H1 (cell line): ENCODE results near the gene GALNTL6. TPM values are rescaled to one million over a fixed set of nuclear protein-coding genes. Genes with fewer than 3 reads are reported as not detected.

Source experiments
- CTCF ChIA-PET: fragments of 300-600 bp; sonication (Branson Sonifier 250); formaldehyde crosslinking; loops from one replicate; lab custom pipeline; 2021; ENCODE audit not compliant: partially characterized antibody; lab: Charles Lee
- POLR2A ChIA-PET: fragments of 300-600 bp; sonication (Branson Sonifier 250); formaldehyde crosslinking; loops from one replicate; lab custom pipeline; 2021; ENCODE audit warnings: inconsistent platforms; ENCODE audit not compliant: partially characterized antibody; lab: Charles Lee
- DNase-seq, 2 experiments: peaks; one replicate each; pipeline versions ENCODE4 v3.0.0 to v3.0.0-alpha.2; 2010 to 2022; ENCODE audit warnings: low spot score in 2 of 2, low read depth in 1 of 2, mixed read lengths in 1 of 2
- FAIRE-seq: peaks from 2 replicates; lab custom pipeline; 2011; peaks lifted over from hg19 to GRCh38; lab: Jason Lieb, UNC
- H2AFZ ChIP-seq: 2 replicates; pipeline ENCODE4 v1.8.1; 2012; ENCODE audit warnings: low read length, inconsistent platforms
- H2AK5ac ChIP-seq: 2 replicates; pipeline ENCODE4 v1.6.1; 2013; ENCODE audit warnings: low read depth, low read length
- H2BK120ac ChIP-seq: replicated peaks from 2 replicates; pipeline ENCODE3; 2013; ENCODE audit warnings: low read depth, low read length, inconsistent platforms
- H2BK12ac ChIP-seq: 2 replicates; pipeline ENCODE4 v1.6.1; 2013; ENCODE audit warnings: low read depth, low read length
- H2BK15ac ChIP-seq: 2 replicates; pipeline ENCODE4 v1.6.1; 2013; ENCODE audit warnings: low read length
- H2BK20ac ChIP-seq: 2 replicates; pipeline ENCODE4 v1.6.1; 2013; ENCODE audit warnings: low read length
- H2BK5ac ChIP-seq: 2 replicates; pipeline ENCODE4 v1.6.1; 2013; ENCODE audit warnings: low read depth, low read length
- H3K14ac ChIP-seq: 2 replicates; pipeline ENCODE4 v1.6.1; 2013; ENCODE audit warnings: inconsistent platforms; ENCODE audit not compliant: insufficient read length
- H3K18ac ChIP-seq: 2 replicates; pipeline ENCODE4 v1.6.1; 2013; ENCODE audit warnings: low read length; ENCODE audit errors: extremely low read depth
- H3K23ac ChIP-seq: 2 replicates; pipeline ENCODE4 v1.6.1; 2013; ENCODE audit warnings: inconsistent platforms; ENCODE audit not compliant: insufficient read length
- H3K23me2 ChIP-seq: 2 replicates; pipeline ENCODE4 v1.6.1; 2013; ENCODE audit warnings: low read depth, low read length
- H3K27ac ChIP-seq: 2 replicates; pipeline ENCODE4 v1.6.1; 2011; ENCODE audit warnings: low read depth, low read length, inconsistent platforms
- H3K27me3 ChIP-seq, 4 experiments: replicated peaks in 1 of 4; 1 replicate in 1 of 4; 2 replicates in 3 of 4; pipeline versions ENCODE4 v1.6.1 to v1.8.1; 2011 to 2013; ENCODE audit warnings: low read length in 3 of 4, mild to moderate bottlenecking in 3 of 4, inconsistent platforms in 2 of 4, mixed read lengths in 2 of 4, moderate library complexity in 1 of 4; ENCODE audit not compliant: control insufficient read depth in 3 of 4, insufficient read depth in 3 of 4; ENCODE audit errors: extremely low read depth in 1 of 4
- H3K36me3 ChIP-seq, 4 experiments: 2 replicates each; pipeline versions ENCODE4 v1.6.1 to v1.8.1; 2011 to 2013; ENCODE audit warnings: mild to moderate bottlenecking in 4 of 4, low read length in 3 of 4, moderate library complexity in 2 of 4, control low read depth in 1 of 4, inconsistent platforms in 1 of 4; ENCODE audit not compliant: insufficient read depth in 4 of 4, control insufficient read depth in 2 of 4
- H3K4ac ChIP-seq: replicated peaks from 2 replicates; pipeline ENCODE3; 2013; ENCODE audit warnings: low read length, low read depth, mixed read lengths, inconsistent platforms; ENCODE audit not compliant: insufficient read length
- H3K4me1 ChIP-seq, 4 experiments: replicated peaks in 1 of 4; 1 replicate in 1 of 4; 2 replicates in 3 of 4; pipeline versions ENCODE4 v1.6.1 to v1.8.1; 2011 to 2013; ENCODE audit warnings: low read length in 3 of 4, inconsistent platforms in 2 of 4, mixed read lengths in 1 of 4; ENCODE audit not compliant: insufficient read depth in 4 of 4, control insufficient read depth in 3 of 4
- H3K4me2 ChIP-seq, 2 experiments: 2 replicates each; pipeline versions ENCODE4 v1.6.1 to v1.8.1; 2011 to 2013; ENCODE audit warnings: low read depth in 2 of 2, low read length in 2 of 2, control low read depth in 1 of 2, inconsistent platforms in 1 of 2, mild to moderate bottlenecking in 1 of 2; ENCODE audit not compliant: insufficient read depth in 1 of 2
- H3K4me3 ChIP-seq, 4 experiments: fragments of 200-600, 300-600 bp in 1 of 4; sonication (generic), shearing (Covaris generic), sonication (Bioruptor Twin) in 1 of 4; 2 replicates each; pipeline versions ENCODE4 v1.5.1 to v1.8.1; 2011 to 2016; ENCODE audit warnings: low read length in 4 of 4, low read depth in 3 of 4, control low read depth in 2 of 4, inconsistent platforms in 2 of 4, mild to moderate bottlenecking in 2 of 4, mixed read lengths in 1 of 4, moderate library complexity in 1 of 4; ENCODE audit not compliant: insufficient read depth in 2 of 4; ENCODE audit errors: extremely low read depth in 1 of 4
- H3K56ac ChIP-seq: replicated peaks from 2 replicates; pipeline ENCODE3; 2013; ENCODE audit warnings: low read depth, mild to moderate bottlenecking, mixed read lengths, low read length, inconsistent platforms; ENCODE audit not compliant: insufficient read length
- H3K79me1 ChIP-seq: 2 replicates; pipeline ENCODE4 v1.6.1; 2013; ENCODE audit warnings: low read depth, low read length, control low read depth
- H3K79me2 ChIP-seq, 2 experiments: 2 replicates each; pipeline versions ENCODE4 v1.6.1 to v1.8.1; 2012 to 2013; ENCODE audit warnings: low read length in 2 of 2, mild to moderate bottlenecking in 2 of 2, inconsistent platforms in 1 of 2; ENCODE audit not compliant: insufficient read depth in 2 of 2, control insufficient read depth in 1 of 2
- H3K9ac ChIP-seq, 4 experiments: replicated peaks in 1 of 4; 1 replicate in 1 of 4; 2 replicates in 3 of 4; pipeline versions ENCODE4 v1.6.1 to v1.8.1; 2011 to 2013; ENCODE audit warnings: low read depth in 3 of 4, low read length in 3 of 4, control low read depth in 2 of 4, mild to moderate bottlenecking in 2 of 4, moderate library complexity in 2 of 4, inconsistent platforms in 1 of 4; ENCODE audit errors: extremely low read depth in 1 of 4
- H3K9me3 ChIP-seq, 2 experiments: 2 replicates each; pipeline versions ENCODE4 v1.6.1 to v1.8.1; 2012 to 2013; ENCODE audit warnings: mild to moderate bottlenecking in 2 of 2, moderate library complexity in 2 of 2, control low read depth in 1 of 2, inconsistent platforms in 1 of 2, low read depth in 1 of 2, low read length in 1 of 2, mixed read lengths in 1 of 2; ENCODE audit not compliant: insufficient read depth in 2 of 2
- H4K20me1 ChIP-seq, 2 experiments: replicated peaks in 1 of 2; 2 replicates each; pipeline versions ENCODE3 to v1.8.1; 2011 to 2013; ENCODE audit warnings: inconsistent platforms in 2 of 2, low read length in 2 of 2, mild to moderate bottlenecking in 1 of 2; ENCODE audit not compliant: insufficient read depth in 2 of 2, control insufficient read depth in 1 of 2
- H4K5ac ChIP-seq: 2 replicates; pipeline ENCODE4 v1.6.1; 2013; ENCODE audit warnings: low read length, low read depth, mixed read lengths, inconsistent platforms; ENCODE audit not compliant: insufficient read length
- H4K8ac ChIP-seq: 2 replicates; pipeline ENCODE4 v1.8.0; 2013; ENCODE audit warnings: mild to moderate bottlenecking, moderate library complexity, low read length, inconsistent platforms; ENCODE audit not compliant: insufficient read depth; ENCODE audit errors: extremely low read depth
- H4K91ac ChIP-seq: replicated peaks from 2 replicates; pipeline ENCODE3; 2013; ENCODE audit warnings: low read length, mixed read lengths, inconsistent platforms; ENCODE audit not compliant: insufficient read length
- NRF1 ChIP-seq: IDR thresholded peaks from 2 replicates; pipeline ENCODE4 v1.6.1; 2011; ENCODE audit warnings: mild to moderate bottlenecking, low read depth, low read length, improper control_type of control experiment
- POLR2A ChIP-seq, 2 experiments: IDR thresholded peaks; 1 replicate in 1 of 2; 2 replicates in 1 of 2; pipeline ENCODE4 v1.6.1; 2011; ENCODE audit warnings: low read depth in 2 of 2, low read length in 2 of 2, mild to moderate bottlenecking in 2 of 2; ENCODE audit errors: control extremely low read depth in 1 of 2
- TBP ChIP-seq: IDR thresholded peaks from 2 replicates; pipeline ENCODE4 v1.6.1; 2011; ENCODE audit warnings: low read depth, low read length, improper control_type of control experiment
- WGBS, 2 experiments: shearing (Covaris generic) in 1 of 2; methylation state at CpG; one replicate each; pipeline versions ENCODE4 v1.1.6 to v1.1.7; 2013 to 2015; ENCODE audit warnings: low lambda C conversion rate in 2 of 2, mixed read lengths in 2 of 2, inconsistent platforms in 1 of 2, low coverage in 1 of 2, missing lambda C conversion rate in 1 of 2; ENCODE audit not compliant: insufficient replicate concordance in 2 of 2, insufficient coverage in 1 of 2, insufficient read length in 1 of 2; ENCODE audit errors: extremely low coverage in 1 of 2, missing lambda C conversion rate in 1 of 2; 5-methylcytosine and 5-hydroxymethylcytosine counted together
- polyA plus RNA-seq, 7 experiments: library from polyadenylated mRNA; depleted of rRNA in 3 of 7; stranded (reverse) in 5 of 7; unstranded in 2 of 7; fragments of >200 nt in 5 of 7; fragments of 200-250 nt in 2 of 7; gene quantifications; 1 replicate in 5 of 7; 2 replicates in 1 of 7; 4 replicates in 1 of 7; pipeline versions ENCODE4 v1.2.1 to v1.2.3, GENCODE V29; 2011 to 2013; ENCODE audit warnings: missing spikeins in 2 of 7, mixed read lengths in 2 of 7
- total RNA-seq: library from RNA; stranded (reverse); fragmentation: NEBNext Ultra II Directional; extraction: Animal tissue kit (Norgen Biotek cat#: 25700); gene quantifications from 2 replicates; pipeline ENCODE4 v1.2.1, GENCODE V29; 2021

Gene GALNTL6
- total and polyA plus RNA-seq, 2 of the 8 experiments (the other 6 are each of a cell fraction or from before 2014, with no cell fraction given), result 0.03 to 0.32 TPM

- H3K56ac ChIP-seq, result no peak overlapping the region
- POLR2A ChIA-PET, result interaction anchor here (1.5 kb wide), 1 partner anchor 339 kb away, joined by 5 read pairs; the partner anchor contains the start of gene HMGB2
- no peak overlapping the region for H2AFZ ChIP-seq
- H2BK12ac ChIP-seq, result no peak overlapping the region
- no peak overlapping the region for H4K91ac ChIP-seq
- no peak overlapping the region for H4K8ac ChIP-seq
- H4K5ac ChIP-seq, result no peak overlapping the region
- no peaks in the 10 kb centered on the region for H3K9me3 ChIP-seq
- H2BK120ac ChIP-seq, result no peak overlapping the region
- FAIRE-seq (no peak), DNase-seq (no peak)
- no peak overlapping the region for H3K9ac ChIP-seq
- H3K14ac ChIP-seq, result no peak overlapping the region
- WGBS, 2 experiments, result 89% methylated on average over 1 of the region's 1 CpG; no CpG with 5 or more reads in 1 of the 2 experiments
- no peak overlapping the region for H3K18ac ChIP-seq
- H3K4ac ChIP-seq, result no peak overlapping the region
- H2BK5ac ChIP-seq, result no peak overlapping the region
- H2BK20ac ChIP-seq, result no peak overlapping the region
- H3K27me3 ChIP-seq, result no peaks in the 10 kb centered on the region
- no peak overlapping the region for H3K23ac ChIP-seq
- no peaks in the 10 kb centered on the region for H3K79me2 ChIP-seq
- no peaks in the 10 kb centered on the region for H3K36me3 ChIP-seq
- CTCF ChIA-PET, result interaction anchor here (0.8 to 2.7 kb wide), 4 partner anchors 9 to 306 kb away, joined by 3 to 8 read pairs (median 4); no protein-coding TSS in a partner anchor
- H3K4me3 ChIP-seq, result no peak overlapping the region
- H3K27ac ChIP-seq, result no peak overlapping the region
- no peak overlapping the region for H2BK15ac ChIP-seq
- no peaks in the 10 kb centered on the region for H3K79me1 ChIP-seq
- no peaks in the 10 kb centered on the region for H3K23me2 ChIP-seq
- H3K4me2 ChIP-seq, result no peak overlapping the region
- no peak overlapping the region for H2AK5ac ChIP-seq
- no peaks in the 10 kb centered on the region for H3K4me1 ChIP-seq
- H4K20me1 ChIP-seq, result no peaks in the 10 kb centered on the region
- TF ChIP-seq POLR2A (IDR thresholded peaks at IDR 0.05; ENCODE audit: control extremely low read depth in 1 of 2, low read depth in 2 of 2, low read length in 2 of 2), result no peak
- no peak for TF ChIP-seq NRF1
- TF ChIP-seq TBP, result no peak
These were observed 1182.5 kb downstream of the GALNTL6 start for GRCh38 chr4:172995704-172996103.
